K562 (cell line): ENCODE data around the gene BARX2. TPM values are rescaled to one million over a fixed set of nuclear protein-coding genes. Genes with fewer than 3 reads are reported as not detected.

ENCODE experiments used
- ATAC-seq: fragments of 200-7000 bp; cut with Tn5 transposase; 3 replicates; pipeline ENCODE4 v1.9.1; 2020; ENCODE audit warnings: moderate library complexity
- BruUV-seq: library from RNA; stranded (reverse); fragments of 400-500 nt; replicated peaks from 2 replicates; lab custom pipeline; 2021; lab: Mats Ljungman, UMichigan
- CTCF ChIA-PET: fragments of 300-600 bp; formaldehyde crosslinking; extraction: SDS; loops from one replicate; lab custom pipeline; 2021; ENCODE audit warnings: low intra/inter-chr PET ratio; lab: Yijun Ruan, JAX
- POLR2A ChIA-PET: fragments of 300-600, 350-650 bp; sonication (Branson Sonifier 250); formaldehyde crosslinking; extraction: SDS; loops from one replicate; lab custom pipeline; 2021; ENCODE audit warnings: antibody characterized with exemption, inconsistent platforms; lab: Yijun Ruan, JAX
- DNase-seq, 4 experiments: peaks; one replicate each; pipeline versions ENCODE4 v3.0.0 to v3.0.0-alpha.2; 2011 to 2018; ENCODE audit warnings: low spot score in 3 of 4, mixed read lengths in 3 of 4; ENCODE audit errors: extremely low read depth in 1 of 4
- FAIRE-seq: peaks from 2 replicates; lab custom pipeline; 2011; peaks lifted over from hg19 to GRCh38; lab: Jason Lieb, UNC
- H2AFZ ChIP-seq: 2 replicates; pipeline ENCODE4 v1.6.0; 2011; ENCODE audit warnings: low read depth, low read length, control low read depth, inconsistent platforms
- H3K27ac ChIP-seq: fragments of 200-600 bp; 3 replicates; pipeline ENCODE4 v1.8.0; 2011; ENCODE audit warnings: low read depth, mild to moderate bottlenecking, control low read depth, inconsistent platforms, low read length, moderate library complexity, mixed read lengths; ENCODE audit errors: extremely low read depth
- H3K27me3 ChIP-seq, 2 experiments: fragments of 300-600 bp in 1 of 2; 2 replicates in 1 of 2; 3 replicates in 1 of 2; pipeline versions ENCODE4 v1.6.0 to v1.8.0; 2011; ENCODE audit warnings: inconsistent platforms in 2 of 2, low read length in 2 of 2, mild to moderate bottlenecking in 1 of 2, mixed read lengths in 1 of 2, moderate library complexity in 1 of 2; ENCODE audit not compliant: control insufficient read depth in 2 of 2, insufficient read depth in 2 of 2
- H3K36me3 ChIP-seq: fragments of 300-600 bp; 3 replicates; pipeline ENCODE4 v1.8.0; 2011; ENCODE audit warnings: mild to moderate bottlenecking, low read length, inconsistent platforms; ENCODE audit not compliant: control insufficient read depth, insufficient read depth
- H3K4me1 ChIP-seq, 2 experiments: fragments of 200-600 bp in 1 of 2; replicated peaks in 1 of 2; 2 replicates in 1 of 2; 3 replicates in 1 of 2; pipeline versions ENCODE4 v1.5.1 to v1.8.0; 2011; ENCODE audit warnings: inconsistent platforms in 2 of 2, low read length in 2 of 2, mild to moderate bottlenecking in 1 of 2, mixed read lengths in 1 of 2, moderate library complexity in 1 of 2; ENCODE audit not compliant: control insufficient read depth in 2 of 2, insufficient read depth in 2 of 2
- H3K4me2 ChIP-seq: 2 replicates; pipeline ENCODE4 v1.6.1; 2011; ENCODE audit warnings: low read length, control low read depth, inconsistent platforms, mixed read lengths; ENCODE audit not compliant: insufficient read depth
- H3K4me3 ChIP-seq: fragments of 200-600 bp; sonication (generic), shearing (Covaris generic); 2 replicates; pipeline ENCODE4 v1.5.1; 2016; ENCODE audit warnings: control low read depth, inconsistent platforms
- H3K79me2 ChIP-seq: fragments of 200-600 bp; 3 replicates; pipeline ENCODE4 v1.8.0; 2011; ENCODE audit warnings: low read length, inconsistent platforms; ENCODE audit not compliant: control insufficient read depth, insufficient read depth
- H3K9ac ChIP-seq, 2 experiments: 2 replicates each; pipeline versions ENCODE4 v1.6.0 to v1.6.1; 2011; ENCODE audit warnings: low read depth in 2 of 2, low read length in 2 of 2, control low read depth in 1 of 2, inconsistent platforms in 1 of 2, mild to moderate bottlenecking in 1 of 2, mixed read lengths in 1 of 2; ENCODE audit not compliant: insufficient read depth in 1 of 2
- H3K9me1 ChIP-seq: one replicate; pipeline ENCODE4 v1.6.0; 2011; ENCODE audit warnings: inconsistent platforms, mild to moderate bottlenecking, low read length, moderate library complexity; ENCODE audit not compliant: control insufficient read depth, insufficient read depth
- H3K9me3 ChIP-seq: replicated peaks from 2 replicates; pipeline ENCODE4 v1.5.1; 2011; ENCODE audit warnings: low read depth, low read length, inconsistent platforms; ENCODE audit not compliant: control insufficient read depth, insufficient read depth
- H4K20me1 ChIP-seq: replicated peaks from 2 replicates; pipeline ENCODE4 v1.6.1; 2011; ENCODE audit warnings: low read length, inconsistent platforms, mixed read lengths; ENCODE audit not compliant: control insufficient read depth, insufficient read depth
- HOXB6 ChIP-seq: fragments of 250-450 bp; sonication (Bioruptor Pico); IDR thresholded peaks from 2 replicates; pipeline ENCODE4 v1.5.1; 2022; ENCODE audit warnings: mild to moderate bottlenecking, borderline replicate concordance
- MBD2 ChIP-seq: sonication (generic); IDR thresholded peaks from 2 replicates; pipeline ENCODE4 v1.6.1; 2016; ENCODE audit warnings: low read depth, borderline replicate concordance
- NCOA6 ChIP-seq: fragments of 450-650 bp; IDR thresholded peaks from 2 replicates; pipeline ENCODE4 v1.6.1; 2017; ENCODE audit warnings: mild to moderate bottlenecking
- NR0B1 ChIP-seq: fragments of 450-650 bp; IDR thresholded peaks from one replicate; pipeline ENCODE4 v1.6.1; 2018; ENCODE audit warnings: mild to moderate bottlenecking, moderate library complexity; ENCODE audit not compliant: partially characterized antibody
- NR1H2 ChIP-seq: sonication (generic); formaldehyde crosslinking; IDR thresholded peaks from 2 replicates; pipeline ENCODE4 v1.4.0; 2020; ENCODE audit warnings: mild to moderate bottlenecking, missing genetic modification reagents
- POLR2AphosphoS2 ChIP-seq: IDR thresholded peaks from 2 replicates; pipeline ENCODE4 v1.6.1; 2012; ENCODE audit warnings: low read length, improper control_type of control experiment
- STAT5A ChIP-seq: IDR thresholded peaks from 2 replicates; pipeline ENCODE4 v1.6.1; 2012; ENCODE audit warnings: low read length, inconsistent platforms, borderline replicate concordance
- STAT5B ChIP-seq: fragments of 250-450 bp; sonication (Bioruptor Pico); IDR thresholded peaks from 2 replicates; pipeline ENCODE4 v1.8.0; 2021; ENCODE audit warnings: mild to moderate bottlenecking, inconsistent platforms
- TAF15 ChIP-seq: fragments of 200-400 bp; formaldehyde crosslinking; IDR thresholded peaks from 2 replicates; pipeline ENCODE4 v1.6.1; 2017; ENCODE audit warnings: mild to moderate bottlenecking, low read depth, low read length, moderate library complexity
- TFE3 ChIP-seq: fragments of 450-650 bp; formaldehyde crosslinking; IDR thresholded peaks from 2 replicates; pipeline ENCODE4 v1.4.0; 2020; ENCODE audit warnings: mild to moderate bottlenecking, mixed read lengths
- TOE1 ChIP-seq, 2 experiments: fragments of 450-650 bp in 1 of 2; sonication (generic) in 1 of 2; formaldehyde crosslinking in 1 of 2; IDR thresholded peaks; 2 replicates each; pipeline versions ENCODE4 v1.7.1 to v1.8.0; 2016 to 2022; ENCODE audit warnings: borderline replicate concordance in 2 of 2, mild to moderate bottlenecking in 2 of 2, antibody characterized with exemption in 1 of 2, inconsistent platforms in 1 of 2, low read depth in 1 of 2, missing genetic modification reagents in 1 of 2, moderate library complexity in 1 of 2
- ZNF165 ChIP-seq: fragments of 250-450 bp; sonication (Bioruptor Pico); IDR thresholded peaks from 2 replicates; pipeline ENCODE4 v1.4.0; 2020; ENCODE audit warnings: borderline replicate concordance
- ZNF311 ChIP-seq: fragments of 250-450 bp; sonication (Bioruptor Pico); IDR thresholded peaks from 2 replicates; pipeline ENCODE4 v1.4.0; 2020; ENCODE audit warnings: mild to moderate bottlenecking, moderate library complexity
- ZNF785 ChIP-seq: fragments of 250-450 bp; sonication (Bioruptor Pico); IDR thresholded peaks from 2 replicates; pipeline ENCODE4 v1.4.0; 2020; ENCODE audit warnings: mild to moderate bottlenecking
- WGBS: fragments of 100-300 bp; shearing (Covaris generic); methylation state at CpG from one replicate; pipeline ENCODE4 v1.1.6; 2016; ENCODE audit warnings: low coverage, mixed read lengths; ENCODE audit not compliant: insufficient coverage; ENCODE audit errors: missing lambda C conversion rate; 5-methylcytosine and 5-hydroxymethylcytosine counted together
- in situ Hi-C: fragments of 300-500 bp; cut with MboI; formaldehyde crosslinking; loops from 4 replicates; pipeline ENCODE4 v1.15.0; 2018; ENCODE audit warnings: inconsistent platforms, mixed read lengths
- intact Hi-C: fragments of 100-400 bp; cut with micrococcal nuclease; formaldehyde crosslinking; loops from 2 replicates; pipeline ENCODE4 v1.14.2; 2022
- polyA plus RNA-seq, 8 experiments: library from polyadenylated mRNA; depleted of rRNA in 4 of 8; stranded (reverse) in 5 of 8; unstranded in 3 of 8; fragments of >200 nt; fragmentation: Nextera tagmentation in 2 of 8; fragmentation: Illumina TruSeq in 1 of 8; extraction: Ambion mirVana in 2 of 8; extraction: Trizol in 1 of 8; gene quantifications; 2 replicates each; pipeline versions ENCODE4 v1.2.1 to v1.2.3, GENCODE V29; 2011 to 2014; ENCODE audit warnings: inconsistent platforms in 1 of 8, missing spikeins in 1 of 8
- total RNA-seq, 7 experiments: library from RNA; depleted of rRNA in 6 of 7; stranded (reverse); fragments of >200 nt in 6 of 7; fragmentation: Illumina TruSeq in 2 of 7; extraction: Trizol in 2 of 7; gene quantifications; 2 replicates each; pipeline versions ENCODE4 v1.2.1 to v1.2.3, GENCODE V29; 2011 to 2021; ENCODE audit warnings: low replicate concordance in 1 of 7
- TF ChIP-seq, protein P1 (sequence below): sonication (generic); formaldehyde crosslinking; IDR thresholded peaks from 2 replicates; pipeline ENCODE4 v1.8.0; 2022; ENCODE audit warnings: mild to moderate bottlenecking, low read depth, missing genetic modification reagents

Gene BARX2
- total and polyA plus RNA-seq, 9 of the 15 experiments (the other 6 are each of a cell fraction or from before 2014, with no cell fraction given): not detected

DNA sequence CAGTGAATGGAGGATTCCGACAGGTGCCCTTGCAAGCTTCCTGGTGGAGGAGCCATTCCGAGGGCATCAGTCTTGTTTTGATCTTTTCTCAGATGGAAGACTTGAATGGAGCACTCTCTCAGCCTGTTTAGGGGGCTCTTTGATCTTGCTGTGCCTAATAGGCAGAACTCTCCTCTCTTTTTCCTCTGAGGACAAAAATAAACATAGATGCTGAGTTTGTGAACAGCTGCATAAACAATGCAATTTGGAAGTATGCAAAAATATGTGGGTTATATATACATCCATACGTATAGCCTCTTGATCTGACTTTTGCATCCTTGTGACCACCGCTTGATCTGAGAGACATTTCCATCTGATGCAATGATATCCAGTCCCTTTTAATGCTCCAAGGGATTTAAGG, 29.1 kb downstream of the BARX2 start:
- Histone ChIP-seq H3K9me3 (no peaks in the 10 kb centered on the region), H2AFZ (no peak overlapping the region), H3K9me1 (no peaks in the 10 kb centered on the region)
- WGBS: 0% methylated on average over 4 of the region's 4 CpGs
- POLR2A ChIA-PET: no interaction called here
- no peak for TF ChIP-seq MBD2
- no peak for TF ChIP-seq ZNF311 (CRISPR knock-in tag)
- TF ChIP-seq STAT5B (CRISPR knock-in tag): no peak
- no peak for TF ChIP-seq NCOA6
- no peak for TF ChIP-seq NR0B1
- TF ChIP-seq STAT5A: no peak
- no peak for TF ChIP-seq ZNF785 (CRISPR knock-in tag)
- TF ChIP-seq NR1H2: no peak
- TF ChIP-seq TAF15: no peak
- no peak for TF ChIP-seq HOXB6 (CRISPR knock-in tag)
- no peak for TF ChIP-seq ZNF165 (CRISPR knock-in tag)
- TF ChIP-seq, protein P1, sequence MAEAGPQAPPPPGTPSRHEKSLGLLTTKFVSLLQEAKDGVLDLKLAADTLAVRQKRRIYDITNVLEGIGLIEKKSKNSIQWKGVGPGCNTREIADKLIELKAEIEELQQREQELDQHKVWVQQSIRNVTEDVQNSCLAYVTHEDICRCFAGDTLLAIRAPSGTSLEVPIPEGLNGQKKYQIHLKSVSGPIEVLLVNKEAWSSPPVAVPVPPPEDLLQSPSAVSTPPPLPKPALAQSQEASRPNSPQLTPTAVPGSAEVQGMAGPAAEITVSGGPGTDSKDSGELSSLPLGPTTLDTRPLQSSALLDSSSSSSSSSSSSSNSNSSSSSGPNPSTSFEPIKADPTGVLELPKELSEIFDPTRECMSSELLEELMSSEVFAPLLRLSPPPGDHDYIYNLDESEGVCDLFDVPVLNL (CRISPR knock-in tag): no peak
- TF ChIP-seq TFE3 (CRISPR knock-in tag): no peak
- no peak for TF ChIP-seq POLR2AphosphoS2
- TF ChIP-seq TOE1 (IDR thresholded peaks at IDR 0.05; ENCODE audit: borderline replicate concordance): no peak
- no peak for TF ChIP-seq TOE1 (CRISPR knock-in tag; IDR thresholded peaks at IDR 0.05; ENCODE audit: borderline replicate concordance, low read depth)
- TF ChIP-seq, all 486 proteins: peak for 0
- no peak for ATAC-seq
- CTCF ChIA-PET: no interaction called here
- no peak overlapping the region for H3K4me3 ChIP-seq
- no peaks in the 10 kb centered on the region for H3K36me3 ChIP-seq
- DNase-seq: no peak
- H3K4me2 ChIP-seq: no peak overlapping the region
- no peak overlapping the region for H3K27ac ChIP-seq
- in situ Hi-C loops: no loop called here
- intact Hi-C loops: no loop called here
- H4K20me1 ChIP-seq: no peaks in the 10 kb centered on the region
- no peak overlapping the region for H3K9ac ChIP-seq
- BruUV-seq: no TSS peak
- FAIRE-seq: no peak
- no peaks in the 10 kb centered on the region; a peak in 1 of 5 replicates for H3K27me3 ChIP-seq
- no peaks in the 10 kb centered on the region for H3K4me1 ChIP-seq
- no peaks in the 10 kb centered on the region for H3K79me2 ChIP-seq
